ENCODE results near the gene HOXB1.

DNA sequence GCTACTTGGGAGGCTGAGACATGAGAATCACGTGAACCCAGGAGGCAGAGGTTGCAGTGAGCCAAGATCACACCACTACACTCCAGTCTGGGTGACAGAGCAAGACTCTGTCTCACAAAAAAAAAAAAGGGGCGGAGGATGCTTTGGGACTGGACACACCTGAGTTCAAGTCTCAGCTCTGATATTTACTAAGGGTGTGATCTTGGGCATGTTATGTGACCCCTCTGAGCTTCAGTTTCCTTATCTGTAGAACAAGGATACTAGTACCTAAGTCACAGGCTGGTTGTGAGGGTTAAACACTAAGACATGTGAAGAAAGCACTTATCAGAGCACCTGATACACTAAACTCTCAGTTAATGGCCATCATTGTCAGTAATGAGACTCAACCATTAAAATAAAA lies 25.9 kb downstream of the HOXB1 start:
- TF ChIP-seq SP1 (IDR thresholded peaks at IDR 0.05) (no peak), ELF4 (IDR thresholded peaks at IDR 0.05) (no peak), FOXA1 (IDR thresholded peaks at IDR 0.05) (no peak), TARDBP (IDR thresholded peaks at IDR 0.05) (no peak), LEF1 (IDR thresholded peaks at IDR 0.05; ENCODE audit: borderline replicate concordance) (no peak), L3MBTL2 (conservative IDR thresholded peaks at IDR 0.05) (no peak), CTBP1 (IDR thresholded peaks at IDR 0.05; ENCODE audit: borderline replicate concordance) (no peak), BHLHE40 (IDR thresholded peaks at IDR 0.05; ENCODE audit: borderline replicate concordance) (no peak), HDGF (IDR thresholded peaks at IDR 0.05; ENCODE audit: borderline replicate concordance) (no peak)
- TF ChIP-seq, protein P1, sequence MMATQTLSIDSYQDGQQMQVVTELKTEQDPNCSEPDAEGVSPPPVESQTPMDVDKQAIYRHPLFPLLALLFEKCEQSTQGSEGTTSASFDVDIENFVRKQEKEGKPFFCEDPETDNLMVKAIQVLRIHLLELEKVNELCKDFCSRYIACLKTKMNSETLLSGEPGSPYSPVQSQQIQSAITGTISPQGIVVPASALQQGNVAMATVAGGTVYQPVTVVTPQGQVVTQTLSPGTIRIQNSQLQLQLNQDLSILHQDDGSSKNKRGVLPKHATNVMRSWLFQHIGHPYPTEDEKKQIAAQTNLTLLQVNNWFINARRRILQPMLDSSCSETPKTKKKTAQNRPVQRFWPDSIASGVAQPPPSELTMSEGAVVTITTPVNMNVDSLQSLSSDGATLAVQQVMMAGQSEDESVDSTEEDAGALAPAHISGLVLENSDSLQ (IDR thresholded peaks at IDR 0.05) = no peak

Measured in HEK293T (cell line).